Activated B cell treated with CpG ODN at 0.5 μM for 24 hours (primary cell): ENCODE measurements around the gene LPP. TPM values are rescaled to one million over a fixed set of nuclear protein-coding genes. Genes with fewer than 3 reads are reported as not detected.
A peak's percentile ranks its signal among the peaks of the same experiment; 100 is the strongest.

ENCODE experiments used
- ATAC-seq: fragments of 200-7000 bp; cut with Tn5 transposase; one replicate; pipeline ENCODE4 v1.10.0; 2021; ENCODE audit warnings: low read depth, mild to moderate bottlenecking, moderate library complexity
- CTCF ChIA-PET: fragments of 350-600 bp; sonication (Branson Sonifier 250); formaldehyde crosslinking; loops from one replicate; lab custom pipeline; 2021; ENCODE audit warnings: antibody characterized with exemption; lab: Charles Lee
- POLR2A ChIA-PET: fragments of 350-600 bp; sonication (Branson Sonifier 250); formaldehyde crosslinking; loops from one replicate; lab custom pipeline; 2021; ENCODE audit warnings: antibody characterized with exemption; lab: Charles Lee
- DNase-seq: peaks from one replicate; pipeline ENCODE4 v3.0.0; 2022
- H3K27ac Mint-ChIP-seq: one replicate; pipeline ENCODE4 v1.8.0; 2020; ENCODE audit warnings: mixed read lengths
- H3K27me3 Mint-ChIP-seq: one replicate; pipeline ENCODE4 v1.8.0; 2021; ENCODE audit warnings: mixed read lengths
- H3K36me3 Mint-ChIP-seq: one replicate; pipeline ENCODE4 v1.8.0; 2021; ENCODE audit warnings: low read depth, mixed read lengths
- H3K4me1 Mint-ChIP-seq: one replicate; pipeline ENCODE4 v1.8.0; 2021; ENCODE audit warnings: mixed read lengths
- H3K4me3 Mint-ChIP-seq: one replicate; pipeline ENCODE4 v1.8.0; 2020; ENCODE audit warnings: mild to moderate bottlenecking, mixed read lengths
- H3K9me3 Mint-ChIP-seq: one replicate; pipeline ENCODE4 v1.8.0; 2020; ENCODE audit warnings: mixed read lengths
- intact Hi-C: fragments of 100-400 bp; cut with micrococcal nuclease; formaldehyde crosslinking; loops from one replicate; pipeline ENCODE4 v1.15.1; 2024
- total RNA-seq: library from RNA; stranded (reverse); gene quantifications from 2 replicates; pipeline ENCODE4 v1.2.3, GENCODE V29; 2022
- TF ChIP-seq, protein P1 (sequence below): fragments of 200-600 bp; IDR thresholded peaks from one replicate; pipeline ENCODE4 v1.8.0; 2022; ENCODE audit warnings: antibody characterized with exemption, mild to moderate bottlenecking

Gene LPP
- total RNA-seq, 1 donor from 2014 or later: 60.1 TPM

DNA sequence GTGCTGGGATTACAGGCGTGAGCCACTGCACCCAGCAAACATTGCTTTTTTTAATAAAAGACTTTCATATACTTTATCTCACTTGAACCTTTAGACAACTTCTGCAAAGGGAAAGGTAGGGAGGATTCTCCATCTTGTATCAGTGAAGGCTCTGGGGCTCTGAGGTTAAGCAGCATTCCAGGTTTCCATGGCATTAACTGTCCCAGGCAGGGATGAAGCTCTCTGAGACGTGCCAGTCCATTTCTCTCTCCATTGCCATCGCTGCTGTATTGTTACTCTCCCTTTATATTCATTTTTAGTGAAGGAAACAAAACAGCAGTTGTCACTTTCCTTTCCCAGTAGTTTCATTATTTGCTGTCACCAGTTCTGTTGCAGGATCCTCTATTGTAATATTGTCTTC, 342.4 kb downstream of the LPP start:
- Mint-ChIP-seq H3K27ac (no peak overlapping the region), H3K27me3 (no peaks in the 10 kb centered on the region), H3K4me1 (peaks cover 37% of the 10 kb centered on the region), H3K9me3 (peaks cover 2% of the 10 kb centered on the region), H3K4me3 (no peak overlapping the region), H3K36me3 (peaks cover 17% of the 10 kb centered on the region)
- DNase-seq (no peak), ATAC-seq (no peak)
- ChIA-PET POLR2A (no interaction called here), CTCF (no interaction called here)
- TF ChIP-seq, protein P1, sequence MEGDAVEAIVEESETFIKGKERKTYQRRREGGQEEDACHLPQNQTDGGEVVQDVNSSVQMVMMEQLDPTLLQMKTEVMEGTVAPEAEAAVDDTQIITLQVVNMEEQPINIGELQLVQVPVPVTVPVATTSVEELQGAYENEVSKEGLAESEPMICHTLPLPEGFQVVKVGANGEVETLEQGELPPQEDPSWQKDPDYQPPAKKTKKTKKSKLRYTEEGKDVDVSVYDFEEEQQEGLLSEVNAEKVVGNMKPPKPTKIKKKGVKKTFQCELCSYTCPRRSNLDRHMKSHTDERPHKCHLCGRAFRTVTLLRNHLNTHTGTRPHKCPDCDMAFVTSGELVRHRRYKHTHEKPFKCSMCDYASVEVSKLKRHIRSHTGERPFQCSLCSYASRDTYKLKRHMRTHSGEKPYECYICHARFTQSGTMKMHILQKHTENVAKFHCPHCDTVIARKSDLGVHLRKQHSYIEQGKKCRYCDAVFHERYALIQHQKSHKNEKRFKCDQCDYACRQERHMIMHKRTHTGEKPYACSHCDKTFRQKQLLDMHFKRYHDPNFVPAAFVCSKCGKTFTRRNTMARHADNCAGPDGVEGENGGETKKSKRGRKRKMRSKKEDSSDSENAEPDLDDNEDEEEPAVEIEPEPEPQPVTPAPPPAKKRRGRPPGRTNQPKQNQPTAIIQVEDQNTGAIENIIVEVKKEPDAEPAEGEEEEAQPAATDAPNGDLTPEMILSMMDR: no peak
- intact Hi-C loops: no loop called here

DNA sequence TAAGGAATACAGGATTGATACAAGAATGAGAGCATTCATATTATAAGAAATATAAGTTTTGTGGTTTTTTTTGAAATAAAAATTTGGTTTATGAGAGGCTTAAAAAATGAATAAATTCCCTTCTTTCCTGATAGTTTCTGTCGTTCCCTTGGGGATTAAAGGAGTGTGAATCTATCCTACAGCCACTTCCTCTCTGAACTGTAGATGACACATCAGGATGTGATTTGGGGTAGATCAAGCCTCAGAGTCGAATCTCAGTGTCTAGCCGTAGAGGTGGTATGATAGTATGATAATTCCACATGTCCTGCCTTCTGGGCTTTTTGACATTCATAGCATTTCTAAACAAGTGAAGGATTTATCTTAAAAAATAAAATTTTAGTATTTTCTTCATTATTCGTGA, 343.1 kb downstream of the LPP start:
- POLR2A ChIA-PET: no interaction called here
- no peak for ATAC-seq
- Mint-ChIP-seq H3K36me3 (peaks cover 18% of the 10 kb centered on the region), H3K4me3 (no peak overlapping the region), H3K27me3 (no peaks in the 10 kb centered on the region), H3K9me3 (peaks cover 4% of the 10 kb centered on the region), H3K4me1 (peaks cover 31% of the 10 kb centered on the region), H3K27ac (no peak overlapping the region)
- intact Hi-C loops: no loop called here
- DNase-seq: no peak
- CTCF ChIA-PET: interaction anchor here (0.8 kb wide), 1 partner anchor 757 kb away, joined by 3 read pairs; no protein-coding TSS in a partner anchor
- TF ChIP-seq, protein P1: no peak

DNA sequence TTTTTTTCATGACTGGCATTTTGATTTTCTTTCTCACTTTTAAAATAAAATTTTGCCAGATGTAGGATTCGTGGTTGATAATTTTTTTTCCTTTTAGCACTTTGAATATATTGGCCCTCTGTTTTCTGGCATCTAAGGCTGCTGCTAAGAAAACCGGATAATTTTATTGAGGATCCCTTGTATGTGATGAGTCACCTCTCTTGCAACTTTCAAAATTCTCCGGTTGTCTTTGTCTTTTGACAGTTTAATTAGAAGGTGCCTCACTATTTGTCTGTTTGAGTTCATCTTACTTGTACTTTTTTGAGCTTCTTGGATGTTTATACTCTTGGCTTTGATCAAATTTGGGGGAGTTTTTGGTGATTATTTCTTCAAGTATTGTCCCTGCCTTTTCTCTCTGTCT, 349.7 kb downstream of the LPP start:
- ATAC-seq (no peak), DNase-seq (no peak)
- intact Hi-C loops: no loop called here
- peaks cover 36% of the 10 kb centered on the region for H3K36me3 Mint-ChIP-seq
- no peaks in the 10 kb centered on the region for H3K27me3 Mint-ChIP-seq
- no peak overlapping the region for H3K27ac Mint-ChIP-seq
- H3K4me1 Mint-ChIP-seq: peaks cover 22% of the 10 kb centered on the region
- TF ChIP-seq, protein P1: no peak
- CTCF ChIA-PET: no interaction called here
- H3K4me3 Mint-ChIP-seq: no peak overlapping the region
- H3K9me3 Mint-ChIP-seq: peaks cover 31% of the 10 kb centered on the region
- POLR2A ChIA-PET: no interaction called here

DNA sequence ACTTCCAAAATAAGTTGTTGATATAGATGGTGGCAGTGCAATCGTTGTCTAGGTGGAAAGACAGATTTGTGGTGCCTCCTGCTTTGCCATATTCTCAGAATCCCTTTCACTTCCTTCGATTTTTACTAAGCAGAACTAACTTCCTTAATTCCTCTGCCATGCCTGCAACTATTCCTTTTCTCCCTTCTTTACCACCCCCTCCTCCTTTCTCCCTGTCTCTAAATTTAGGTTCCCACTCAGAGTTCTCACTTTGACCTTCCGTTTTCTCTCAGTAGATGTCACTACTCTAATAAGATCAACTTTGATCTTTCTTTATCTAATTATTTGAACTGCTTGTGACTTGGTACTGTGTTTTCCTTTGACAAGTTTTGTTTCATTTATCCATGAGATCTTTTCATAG, 351.2 kb downstream of the LPP start:
- H3K9me3 Mint-ChIP-seq: peaks cover 31% of the 10 kb centered on the region
- peaks cover 35% of the 10 kb centered on the region for H3K36me3 Mint-ChIP-seq
- H3K27ac Mint-ChIP-seq: peak overlapping the region; percentile 10
- ATAC-seq: no peak
- H3K27me3 Mint-ChIP-seq: no peaks in the 10 kb centered on the region
- ChIA-PET POLR2A (interaction anchor here (0.6 to 1.0 kb wide), 4 partner anchors 65 to 1411 kb away, joined by 3 to 7 read pairs (median 4); no protein-coding TSS in a partner anchor), CTCF (no interaction called here)
- intact Hi-C loops: no loop called here
- H3K4me1 Mint-ChIP-seq: peaks cover 25% of the 10 kb centered on the region
- TF ChIP-seq, protein P1: no peak
- H3K4me3 Mint-ChIP-seq: no peak overlapping the region
- DNase-seq: no peak

DNA sequence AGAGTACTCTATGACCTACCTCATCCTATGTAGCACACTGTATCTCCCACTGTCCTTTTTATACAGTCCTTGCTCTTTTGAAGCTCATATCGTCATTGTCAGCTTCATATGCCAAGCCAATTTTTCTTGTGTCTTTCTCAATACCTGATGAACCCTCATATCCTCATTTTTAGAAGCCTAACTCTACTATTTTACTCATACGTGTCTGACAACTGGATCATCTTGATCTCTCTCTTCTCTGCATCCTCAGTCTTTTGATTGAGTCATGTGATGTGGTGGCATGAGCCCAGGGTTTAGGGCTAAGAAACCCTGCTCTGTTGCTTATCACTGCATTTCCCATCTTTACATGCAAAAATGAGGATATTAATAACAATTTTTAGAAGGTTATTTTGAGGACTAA, 352.0 kb downstream of the LPP start:
- DNase-seq (no peak), ATAC-seq (no peak)
- no peak overlapping the region for H3K4me3 Mint-ChIP-seq
- TF ChIP-seq, protein P1: no peak
- no peak overlapping the region for H3K27ac Mint-ChIP-seq
- peaks cover 29% of the 10 kb centered on the region for H3K9me3 Mint-ChIP-seq
- peaks cover 35% of the 10 kb centered on the region for H3K36me3 Mint-ChIP-seq
- ChIA-PET CTCF (no interaction called here), POLR2A (interaction anchor here (0.6 to 1.1 kb wide), 3 partner anchors 19 to 1412 kb away, joined by 3 to 7 read pairs (median 3); no protein-coding TSS in a partner anchor)
- H3K4me1 Mint-ChIP-seq: peaks cover 25% of the 10 kb centered on the region
- intact Hi-C loops: no loop called here
- no peaks in the 10 kb centered on the region for H3K27me3 Mint-ChIP-seq
